COLO668 (cell line): ENCODE results near the gene POLQ.
"Not testable (repeated sequence)": the region's sequence is repeated elsewhere in the genome, so short reads cannot be mapped to it uniquely, and the experiment has no call there.

ENCODE experiments used
- DNase-seq: peaks from one replicate; lab custom pipeline; 2025; ENCODE audit not compliant: unreplicated experiment; lab: John Stamatoyannopoulos, UW

POLQ gene

DNA sequence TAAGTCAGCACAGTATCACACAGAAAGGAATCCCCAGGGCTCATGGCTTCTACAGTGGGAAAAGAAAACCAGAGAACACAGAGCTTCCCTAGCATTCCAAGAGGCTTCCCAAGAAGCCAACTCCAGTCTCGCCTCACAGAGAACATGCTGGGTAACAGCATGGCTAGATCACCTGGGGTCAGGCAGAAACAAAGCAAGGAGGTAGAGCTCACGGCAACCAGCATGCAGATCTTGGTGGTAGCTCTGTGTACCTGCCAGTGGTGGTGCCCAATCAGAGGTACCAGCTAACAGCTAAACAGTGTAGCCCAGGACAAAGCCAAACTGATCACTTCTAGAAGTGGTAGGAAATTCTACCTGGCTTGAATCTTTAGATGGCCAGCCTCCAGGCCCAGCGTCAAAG, 31.3 kb downstream of the POLQ start:
- no peak for DNase-seq

DNA sequence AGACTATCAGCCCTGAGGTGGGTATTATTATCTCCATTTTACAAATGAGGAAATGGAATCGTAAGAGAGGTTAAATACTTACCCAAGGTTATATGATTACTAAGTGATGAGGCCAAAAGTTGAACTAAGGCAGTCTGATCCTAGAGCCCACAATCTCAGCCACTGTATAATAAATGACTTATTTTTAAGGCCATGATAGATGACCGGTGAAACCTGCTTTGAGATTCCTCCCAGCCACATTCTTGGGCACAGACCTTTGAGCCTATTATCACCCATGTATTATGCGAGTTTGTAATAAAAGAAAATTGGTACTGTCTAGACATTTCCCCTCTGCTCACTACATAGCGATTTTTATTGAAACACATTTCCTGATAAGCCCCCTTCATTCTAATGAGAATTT, 37.4 kb downstream of the POLQ start:
- no peak for DNase-seq

DNA sequence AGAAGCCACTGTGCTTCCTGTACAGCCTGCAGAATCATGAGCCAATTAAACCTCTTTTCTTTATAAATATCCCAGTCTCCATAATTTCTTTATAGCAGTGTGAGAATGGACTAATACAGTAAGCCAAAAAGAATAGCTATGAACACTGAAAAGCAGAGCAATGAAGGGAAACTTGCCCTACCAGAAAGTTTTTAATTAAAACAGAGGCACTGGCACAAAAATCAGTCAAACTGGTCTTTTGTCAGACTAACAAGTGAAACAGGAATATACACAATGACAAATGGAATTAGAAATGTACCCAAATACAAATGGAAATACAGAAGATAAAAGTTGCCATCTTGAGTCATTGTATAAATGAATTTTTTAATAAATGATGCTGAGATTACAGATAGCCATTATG, 40.5 kb downstream of the POLQ start:
- no peak for DNase-seq

DNA sequence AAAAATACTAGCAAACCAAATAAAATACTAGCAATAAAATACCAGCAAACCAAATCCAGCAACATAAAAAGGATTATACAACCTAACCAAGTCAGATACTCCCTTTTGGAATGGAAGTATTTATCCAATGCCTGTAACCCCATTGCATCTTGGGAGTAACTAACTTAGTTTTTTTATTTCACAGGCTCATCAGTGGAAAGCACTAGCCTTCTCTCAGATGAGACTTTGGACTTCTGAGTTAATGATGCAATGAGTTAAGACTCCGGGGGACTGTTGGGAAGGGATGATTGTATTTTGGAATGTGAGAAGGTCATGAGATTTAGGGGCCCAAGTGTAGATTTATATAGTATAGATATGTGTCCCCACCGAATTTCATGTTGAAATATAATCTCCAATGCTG, 41.2 kb downstream of the POLQ start:
- DNase-seq, result no peak

DNA sequence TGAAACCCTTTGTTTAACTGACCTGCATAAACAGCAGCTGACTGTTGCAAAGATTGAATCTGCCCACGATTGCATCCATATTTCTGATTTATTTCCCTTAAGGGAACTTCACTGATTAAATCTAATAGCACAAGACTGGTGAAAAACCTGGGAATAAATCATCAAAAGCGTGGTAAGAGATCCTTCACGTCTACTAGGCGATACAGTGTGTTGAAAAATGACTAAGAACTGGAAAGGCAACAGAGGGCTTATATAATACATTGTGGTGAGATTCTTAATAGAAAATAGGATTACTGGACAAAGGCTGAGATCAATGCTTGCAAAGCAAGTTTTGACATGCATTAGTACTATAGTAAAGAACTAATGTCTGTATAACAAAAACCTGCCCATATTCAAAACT, 49.0 kb downstream of the POLQ start:
- DNase-seq, result no peak

DNA sequence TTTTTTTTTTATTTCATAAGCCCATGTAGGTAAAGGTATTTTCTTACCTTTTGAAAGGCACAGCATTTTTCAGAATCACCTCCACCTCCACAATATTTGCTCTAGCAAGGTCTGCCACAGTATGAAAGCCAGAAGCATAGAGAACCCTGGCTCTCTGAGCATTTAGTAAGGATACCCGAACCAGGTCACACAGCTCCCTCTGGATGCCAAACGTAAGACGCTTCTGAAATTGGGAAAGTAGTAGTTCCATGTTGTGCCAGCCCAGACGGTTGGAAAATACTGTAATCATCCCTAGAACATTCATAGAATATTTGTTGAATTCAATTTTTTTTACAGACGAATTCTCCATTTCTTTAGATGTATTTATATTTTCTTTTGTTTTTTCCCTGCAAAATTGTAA, 52.4 kb downstream of the POLQ start:
- no peak for DNase-seq

DNA sequence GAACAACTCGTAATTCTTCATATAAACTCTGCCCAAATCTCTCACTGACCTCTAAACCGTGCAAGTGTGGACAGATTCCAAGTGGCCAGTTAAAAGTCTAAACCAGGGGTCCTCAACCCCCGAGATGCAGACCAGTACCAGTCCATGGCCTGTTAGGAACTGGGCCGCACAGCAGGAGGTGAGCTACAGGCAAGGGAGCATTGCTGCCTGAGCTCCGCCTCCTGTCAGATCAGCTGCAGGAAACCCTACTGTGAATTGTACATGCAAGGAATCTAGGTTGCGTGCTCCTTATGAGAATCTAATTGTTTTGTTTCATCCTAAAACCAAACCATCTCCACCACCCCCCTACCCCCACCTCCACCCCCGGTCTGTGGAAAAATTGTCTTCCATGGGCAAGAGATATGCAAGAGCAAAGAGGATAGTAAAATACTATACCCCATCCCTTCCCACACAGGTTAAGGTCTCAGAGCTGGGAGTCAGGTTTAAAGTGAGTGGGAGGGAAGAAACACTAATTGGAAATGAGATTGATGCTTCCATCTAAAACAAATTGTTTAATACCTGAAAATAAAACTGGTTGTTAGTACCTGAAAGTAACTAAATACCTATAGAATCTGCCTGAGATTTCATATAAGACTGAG, 54.0 kb downstream of the POLQ start:
- no peak for DNase-seq

DNA sequence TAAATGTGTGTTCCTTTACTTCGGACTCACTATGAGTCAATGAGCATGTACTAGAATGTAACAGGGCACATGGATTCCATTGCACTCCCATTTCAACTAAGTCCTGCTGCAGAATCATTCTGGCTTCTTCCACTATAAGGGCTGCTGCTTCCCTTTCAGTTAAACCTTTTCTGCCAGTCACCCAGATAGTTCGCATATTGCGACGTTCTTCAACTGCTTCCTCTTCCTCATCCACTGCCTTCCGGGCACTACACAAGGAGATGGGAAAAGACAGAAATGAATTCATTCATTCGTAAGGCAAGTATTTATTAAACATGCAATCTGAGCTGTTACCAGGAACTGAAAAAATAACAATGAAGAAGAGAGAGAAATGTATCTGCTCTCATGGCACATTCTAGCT, 55.6 kb downstream of the POLQ start:
- DNase-seq, result no peak

DNA sequence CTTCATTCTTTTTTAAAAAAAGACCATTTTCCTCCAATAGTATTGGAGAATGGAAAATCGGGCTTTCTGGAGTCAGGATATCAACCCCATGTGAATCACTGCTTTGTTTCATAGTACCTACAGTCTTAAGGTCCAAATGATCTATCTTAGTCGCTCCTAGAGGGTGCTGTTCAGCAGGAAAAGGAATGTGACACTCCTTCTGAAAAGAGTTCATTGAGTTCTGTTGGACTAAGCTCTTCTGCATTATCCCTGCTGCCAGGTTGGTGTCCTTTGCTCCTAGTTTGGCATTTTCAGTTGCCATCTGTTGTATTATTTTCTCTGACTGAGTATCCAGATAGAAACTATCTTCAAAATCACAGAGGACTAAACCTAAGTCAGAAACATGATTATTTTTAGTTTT, 57.2 kb downstream of the POLQ start:
- DNase-seq, result no peak

DNA sequence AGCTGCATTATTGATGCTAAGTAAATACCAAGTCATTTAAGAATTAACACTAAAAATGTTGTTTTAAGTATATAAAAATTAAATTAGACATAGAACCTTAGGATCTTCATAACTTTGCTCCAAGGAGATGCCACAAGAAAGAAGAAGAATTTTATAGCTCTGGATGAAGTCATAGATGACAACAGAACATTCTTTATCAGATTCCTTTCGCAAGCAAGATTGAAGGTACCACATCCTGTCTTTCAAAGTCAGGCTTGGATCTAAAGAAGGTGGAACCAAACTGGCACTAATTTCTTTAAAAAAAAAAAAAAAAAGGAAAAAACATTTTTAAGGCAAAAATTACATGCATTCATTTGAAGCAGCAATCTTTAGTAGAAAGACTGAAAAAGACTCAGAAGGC, 62.5 kb downstream of the POLQ start:
- no peak for DNase-seq

DNA sequence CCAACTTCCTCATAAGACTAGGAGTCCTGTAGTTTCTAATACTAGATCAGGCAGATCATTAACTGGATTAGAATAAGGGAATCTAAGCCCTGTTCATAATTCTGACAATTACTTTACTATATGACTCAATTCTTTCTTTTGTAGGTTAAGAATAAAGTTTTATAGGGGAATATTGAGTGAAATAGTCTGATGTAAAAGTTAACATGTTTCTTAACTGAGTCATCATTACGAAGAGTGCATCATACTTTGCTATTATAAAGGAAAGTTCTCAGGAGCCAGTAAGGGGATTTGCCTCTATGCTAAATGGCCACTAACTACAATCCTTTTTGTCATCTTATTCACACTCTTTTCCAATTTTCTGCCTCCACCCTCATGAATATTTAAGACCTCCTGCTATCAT, 63.1 kb downstream of the POLQ start:
- no peak for DNase-seq

DNA sequence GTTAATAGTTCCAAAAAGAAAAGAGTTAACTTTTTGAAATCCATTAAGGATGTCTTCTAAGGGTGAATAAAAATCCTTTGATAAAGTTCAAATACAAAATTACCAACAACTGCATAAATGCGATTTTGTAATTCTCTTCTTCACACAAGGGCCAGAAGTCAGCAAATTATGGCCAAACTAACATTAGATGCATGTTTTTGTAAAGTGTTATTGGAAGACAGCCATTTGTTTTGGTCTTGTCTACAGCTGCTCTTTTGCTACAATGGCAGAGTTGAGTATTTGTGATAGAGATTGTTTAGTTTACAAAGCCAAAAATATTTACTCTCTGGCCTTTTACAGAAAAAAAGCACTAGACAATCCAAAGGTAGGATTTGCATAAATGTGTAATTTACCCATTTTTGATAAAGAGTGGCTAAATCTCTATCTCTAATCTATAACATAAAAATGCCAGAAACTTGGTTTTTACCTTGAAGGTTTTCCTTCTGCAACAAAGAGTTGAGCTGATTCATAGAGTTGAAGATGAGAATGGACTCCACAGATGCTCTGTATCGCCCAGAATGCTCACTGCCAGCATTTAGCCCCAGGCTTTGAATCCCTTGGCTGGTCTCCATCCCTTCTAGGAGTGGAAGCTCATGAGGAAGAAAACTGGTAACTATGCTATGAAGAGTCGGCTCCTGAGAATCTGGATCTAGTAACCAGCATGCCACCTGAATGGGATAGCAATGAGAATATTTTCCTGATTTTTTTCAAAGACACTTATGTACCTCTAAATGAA, 64.5 kb downstream of the POLQ start:
- no peak for DNase-seq

DNA sequence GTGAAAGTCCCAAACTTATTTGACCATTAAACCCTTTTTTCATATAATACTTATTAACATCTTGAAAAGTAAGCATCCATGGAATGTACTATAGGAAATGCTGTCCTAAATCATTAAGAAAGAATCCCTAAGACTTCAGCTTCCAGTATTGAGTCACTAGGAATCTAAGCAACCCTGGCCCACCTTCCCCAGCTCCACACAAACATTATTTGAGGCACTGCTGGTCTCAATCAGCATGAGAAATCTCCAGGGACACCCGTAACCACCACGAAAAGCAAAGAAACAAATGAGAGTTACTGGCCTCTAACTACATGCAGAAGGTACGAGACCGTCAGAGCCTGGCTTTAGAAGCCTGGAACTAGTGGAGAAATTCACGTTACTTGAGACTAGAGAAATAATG, 68.2 kb downstream of the POLQ start:
- no peak for DNase-seq

DNA sequence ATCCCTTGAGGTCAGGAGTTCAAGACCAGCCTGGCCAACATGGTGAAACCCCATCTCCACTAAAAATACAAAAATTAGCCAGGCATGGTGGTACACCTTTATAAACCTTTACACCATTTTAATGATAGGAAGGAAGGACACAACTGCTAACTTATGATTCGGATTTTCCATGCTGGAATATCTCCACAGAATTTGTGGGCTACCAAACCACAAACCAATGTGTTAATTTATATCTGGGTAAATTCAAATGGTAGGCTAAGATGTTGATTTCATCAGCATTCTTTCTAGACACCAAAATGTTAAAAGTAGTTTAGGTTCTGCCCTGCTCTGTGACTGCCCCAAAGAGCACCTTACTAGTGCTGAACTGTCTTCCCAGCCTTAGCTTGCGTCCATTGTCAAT, 72.8 kb downstream of the POLQ start:
- no peak for DNase-seq

DNA sequence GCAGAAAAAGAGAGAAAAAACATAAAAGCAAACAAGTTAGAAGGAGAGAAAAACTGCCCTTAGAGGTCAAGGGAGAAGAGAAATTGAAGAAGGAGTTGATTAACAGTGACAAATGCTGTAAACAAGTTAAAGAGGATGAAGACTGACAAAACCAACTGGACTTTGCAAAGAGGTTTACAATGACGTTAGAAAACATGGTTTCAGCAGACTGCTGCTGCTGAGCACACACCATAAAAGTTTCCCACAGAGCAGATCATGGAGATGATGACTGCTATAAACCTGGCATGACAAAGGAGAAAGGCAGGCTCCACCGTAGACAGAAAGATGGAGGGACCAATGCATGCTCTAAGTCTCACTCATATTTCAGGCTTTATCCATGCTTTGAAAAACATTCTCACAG, 78.7 kb downstream of the POLQ start:
- DNase-seq, result no peak

DNA sequence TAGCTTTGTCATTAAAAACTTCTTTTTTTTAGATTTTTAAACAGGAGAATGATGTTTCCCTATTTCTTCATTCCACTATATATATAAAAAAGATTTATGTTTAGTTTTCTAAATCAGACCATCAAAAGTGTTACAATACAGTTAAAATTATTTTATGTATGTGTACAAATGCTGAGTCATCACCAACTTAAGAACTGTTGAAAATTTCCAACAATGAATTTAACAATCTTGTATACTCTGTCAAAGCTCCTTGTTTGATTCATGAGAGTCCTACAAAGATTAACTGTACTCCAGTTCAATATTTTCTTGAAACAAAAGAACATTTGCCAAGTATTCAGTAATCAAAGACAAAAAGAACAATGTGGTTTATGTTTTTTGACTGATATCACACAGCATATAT, 82.0 kb downstream of the POLQ start:
- no peak for DNase-seq

DNA sequence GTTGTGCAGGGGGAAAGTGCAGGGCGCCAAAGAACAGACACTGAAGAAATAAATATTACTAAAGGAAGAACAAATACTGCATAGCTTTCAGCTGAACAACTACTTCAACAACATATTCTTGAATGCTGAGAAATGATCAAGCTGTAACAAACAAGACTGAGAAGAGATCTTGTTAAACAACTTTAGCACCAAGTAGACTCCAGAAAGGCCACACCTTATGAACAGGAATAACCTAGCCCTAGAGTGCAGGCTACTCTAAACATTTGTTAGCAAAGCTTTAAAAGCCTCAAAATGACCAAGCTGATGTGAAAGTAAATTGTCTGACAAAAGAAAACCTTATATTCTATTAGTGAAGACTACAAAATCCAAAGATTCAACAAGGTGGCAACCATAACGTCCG, 83.2 kb downstream of the POLQ start:
- DNase-seq, result no peak

DNA sequence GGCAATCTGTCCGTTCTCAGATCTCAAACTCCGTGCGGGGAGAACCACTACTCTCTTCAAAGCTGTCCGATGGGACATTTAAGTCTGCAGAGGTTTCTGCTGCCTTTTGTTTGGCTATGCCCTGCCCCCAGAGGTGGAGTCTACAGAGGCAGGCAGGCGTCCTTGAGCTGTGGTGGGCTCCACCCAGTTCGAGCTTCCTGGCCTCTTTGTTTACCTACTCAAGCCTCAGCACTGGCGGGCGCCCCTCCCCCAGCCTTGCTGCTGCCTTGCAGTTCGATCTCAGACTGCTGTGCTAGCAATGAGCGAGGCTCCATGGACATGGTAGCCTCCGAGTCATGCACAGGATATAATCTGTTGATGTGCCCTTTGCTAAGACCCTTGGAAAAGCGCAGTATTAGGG, 94.0 kb downstream of the POLQ start:
- not testable (repeated sequence) for DNase-seq

DNA sequence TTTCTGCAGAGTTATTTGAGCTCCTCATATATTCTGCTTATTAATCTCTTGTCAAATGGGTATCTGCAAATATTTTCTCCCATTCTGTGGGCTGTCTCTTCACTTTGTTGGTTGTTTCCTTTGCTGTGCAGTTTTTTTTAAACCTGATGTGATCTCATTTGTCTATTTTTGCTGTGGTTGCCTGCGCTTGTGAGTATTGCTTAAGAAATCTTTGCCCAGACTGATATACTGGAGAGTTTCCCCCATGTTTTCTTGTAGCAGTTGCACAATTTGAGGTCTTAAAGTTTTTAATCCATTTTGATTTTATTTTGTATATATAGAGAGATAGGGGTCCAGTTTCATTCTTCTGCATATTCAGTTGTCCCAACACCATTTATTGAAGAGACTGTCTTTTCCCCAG, 102.3 kb downstream of the POLQ start:
- no peak for DNase-seq

DNA sequence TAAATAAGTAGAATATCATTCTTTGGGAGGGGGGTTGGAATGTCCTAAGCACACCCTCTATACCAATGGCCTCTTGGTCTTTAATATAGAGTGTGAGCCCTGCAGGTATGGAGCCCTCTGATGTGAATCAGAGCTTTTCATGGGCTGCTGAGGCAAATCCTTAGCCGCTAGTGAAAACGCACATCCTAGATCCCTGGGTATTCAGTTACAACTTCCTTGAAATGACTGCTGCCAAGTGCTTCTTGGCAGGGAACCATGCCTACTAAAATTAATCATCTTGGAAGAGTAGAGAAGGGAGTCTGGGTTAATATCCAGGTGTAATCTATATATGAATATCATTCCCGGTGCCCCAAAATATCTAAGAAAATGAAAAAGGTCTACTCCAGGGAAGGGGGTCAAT, 109.1 kb downstream of the POLQ start:
- DNase-seq, result no peak

DNA sequence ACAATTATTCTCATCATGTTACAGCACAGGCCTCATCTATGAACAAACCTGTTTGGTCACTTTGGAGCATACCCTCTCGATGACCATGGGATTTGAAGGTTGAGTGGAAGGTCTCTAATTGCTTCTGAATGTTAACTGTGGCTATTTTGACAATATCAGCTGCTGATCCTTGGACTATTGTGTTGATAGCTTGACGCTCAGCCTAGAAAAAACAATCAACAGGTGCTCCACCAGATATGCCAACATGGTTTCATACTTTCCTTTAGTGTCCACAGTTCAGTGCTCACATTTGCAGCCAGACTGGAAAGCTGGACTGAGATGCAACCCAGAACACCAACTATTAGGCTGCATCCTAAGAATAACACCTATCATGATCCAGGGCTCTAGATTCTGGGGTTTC, 109.7 kb downstream of the POLQ start:
- no peak for DNase-seq

DNA sequence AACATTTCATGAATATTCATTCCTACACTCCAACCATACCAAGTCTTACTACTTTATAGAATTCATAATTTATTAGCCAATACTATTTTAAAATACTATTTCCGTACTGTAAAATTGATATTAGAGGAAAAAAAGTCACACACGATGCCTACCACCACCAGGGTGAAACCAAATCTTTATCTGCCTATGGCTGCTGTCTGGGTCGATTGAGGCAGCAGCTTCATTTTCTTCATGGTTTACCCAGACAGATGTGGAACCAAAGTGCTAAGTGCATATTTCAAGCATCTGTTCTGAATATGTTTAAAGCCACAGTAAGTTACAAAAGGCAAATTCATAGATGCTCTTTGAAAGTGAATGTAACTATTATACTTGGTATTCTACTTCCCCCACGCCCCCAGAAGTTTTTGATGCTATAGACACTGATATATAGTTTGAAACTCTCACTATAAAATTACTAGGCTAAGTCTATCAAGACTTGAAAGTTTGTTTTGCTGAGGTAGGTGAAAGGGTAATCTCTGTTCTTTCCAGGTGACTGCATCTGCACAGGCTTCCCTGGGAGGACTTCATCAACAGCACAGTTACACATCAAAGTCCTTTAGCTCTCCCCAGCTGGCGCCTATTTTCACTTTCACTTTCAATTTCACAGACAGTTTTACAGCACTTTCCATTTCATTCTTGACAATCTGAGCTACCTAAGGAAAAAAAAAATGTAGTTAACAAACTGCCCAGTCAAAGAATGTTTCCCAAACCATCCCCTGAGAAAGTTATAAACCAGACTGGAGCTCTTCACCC, 113.9 kb downstream of the POLQ start:
- DNase-seq, result peak; percentile 4
